B cell (primary cell): ENCODE measurements around the gene CBX6.

Source experiments
- EZH2 ChIP-seq: IDR thresholded peaks from 2 replicates; pipeline ENCODE4 v1.6.1; 2012; ENCODE audit warnings: borderline replicate concordance, low read depth, mild to moderate bottlenecking, moderate library complexity, low read length; ENCODE audit not compliant: insufficient read depth, poor library complexity, severe bottlenecking
- TF ChIP-seq, protein P1 (sequence below): fragments of 200-600 bp; IDR thresholded peaks from one replicate; pipeline ENCODE4 v1.8.0; 2022; ENCODE audit warnings: antibody characterized with exemption, mild to moderate bottlenecking

DNA sequence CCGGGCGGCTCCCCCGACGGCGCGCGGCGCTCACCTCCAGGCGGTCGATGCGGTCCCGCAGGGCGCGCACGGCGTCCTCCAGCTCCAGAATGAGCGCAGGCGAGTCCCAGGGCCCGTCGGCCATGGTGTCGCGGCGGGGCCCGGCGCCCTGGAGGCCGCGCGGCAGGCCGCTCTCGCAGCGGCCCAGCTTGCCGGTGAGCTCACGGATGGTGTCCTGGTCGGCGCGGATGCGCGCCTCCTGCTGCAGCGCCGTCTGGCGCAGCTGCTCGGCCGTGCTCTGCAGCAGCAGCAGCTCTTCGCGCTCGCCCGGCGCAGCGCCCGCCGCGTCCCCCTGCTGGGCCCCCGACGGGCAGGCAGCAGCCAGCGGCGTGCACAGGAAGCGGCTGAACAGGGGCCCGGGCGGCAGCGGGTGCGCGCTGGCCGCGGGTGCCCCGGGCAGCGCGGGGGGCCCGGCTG lies 28.8 kb downstream of the CBX6 start:
- TF ChIP-seq, protein P1, sequence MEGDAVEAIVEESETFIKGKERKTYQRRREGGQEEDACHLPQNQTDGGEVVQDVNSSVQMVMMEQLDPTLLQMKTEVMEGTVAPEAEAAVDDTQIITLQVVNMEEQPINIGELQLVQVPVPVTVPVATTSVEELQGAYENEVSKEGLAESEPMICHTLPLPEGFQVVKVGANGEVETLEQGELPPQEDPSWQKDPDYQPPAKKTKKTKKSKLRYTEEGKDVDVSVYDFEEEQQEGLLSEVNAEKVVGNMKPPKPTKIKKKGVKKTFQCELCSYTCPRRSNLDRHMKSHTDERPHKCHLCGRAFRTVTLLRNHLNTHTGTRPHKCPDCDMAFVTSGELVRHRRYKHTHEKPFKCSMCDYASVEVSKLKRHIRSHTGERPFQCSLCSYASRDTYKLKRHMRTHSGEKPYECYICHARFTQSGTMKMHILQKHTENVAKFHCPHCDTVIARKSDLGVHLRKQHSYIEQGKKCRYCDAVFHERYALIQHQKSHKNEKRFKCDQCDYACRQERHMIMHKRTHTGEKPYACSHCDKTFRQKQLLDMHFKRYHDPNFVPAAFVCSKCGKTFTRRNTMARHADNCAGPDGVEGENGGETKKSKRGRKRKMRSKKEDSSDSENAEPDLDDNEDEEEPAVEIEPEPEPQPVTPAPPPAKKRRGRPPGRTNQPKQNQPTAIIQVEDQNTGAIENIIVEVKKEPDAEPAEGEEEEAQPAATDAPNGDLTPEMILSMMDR = no peak
- no peak for TF ChIP-seq EZH2
